IMR-90 (cell line): Measurements from ENCODE around the gene VCP. TPM values are rescaled to one million over a fixed set of nuclear protein-coding genes. Genes with fewer than 3 reads are reported as not detected.

Experiments
- ATAC-seq: fragments of 200-7000 bp; cut with Tn5 transposase; 2 replicates; pipeline ENCODE4 v1.9.1; 2020; ENCODE audit warnings: low read depth, mild to moderate bottlenecking, moderate library complexity
- BruUV-seq: library from RNA; stranded (reverse); fragments of 400-500 nt; replicated peaks from 2 replicates; lab custom pipeline; 2021; lab: Mats Ljungman, UMichigan
- CTCF ChIA-PET: fragments of 300-600 bp; formaldehyde crosslinking; extraction: SDS; loops from one replicate; lab custom pipeline; 2021; ENCODE audit warnings: antibody characterized with exemption; lab: Yijun Ruan, JAX
- POLR2A ChIA-PET: fragments of 300-600 bp; sonication (Branson Sonifier 250); formaldehyde crosslinking; loops from one replicate; lab custom pipeline; 2022; ENCODE audit warnings: antibody characterized with exemption; ENCODE audit not compliant: unreplicated experiment; lab: Charles Lee
- DNase-seq: peaks from one replicate; pipeline ENCODE4 v3.0.0; 2013
- H2AFZ ChIP-seq: replicated peaks from 2 replicates; pipeline ENCODE3; 2013; ENCODE audit warnings: low read length, mild to moderate bottlenecking; ENCODE audit not compliant: poor library complexity
- H2AK5ac ChIP-seq: 2 replicates; pipeline ENCODE4 v1.6.1; 2013; ENCODE audit warnings: low read depth, low read length, inconsistent platforms
- H2AK9ac ChIP-seq: replicated peaks from 2 replicates; pipeline ENCODE3; 2013; ENCODE audit warnings: mild to moderate bottlenecking, low read depth, low read length, moderate library complexity; ENCODE audit not compliant: poor library complexity
- H2BK120ac ChIP-seq: 2 replicates; pipeline ENCODE4 v1.6.1; 2013; ENCODE audit warnings: low read depth, low read length, inconsistent platforms
- H2BK15ac ChIP-seq: 3 replicates; pipeline ENCODE4 v1.6.1; 2013; ENCODE audit warnings: low read depth, low read length, inconsistent platforms
- H2BK20ac ChIP-seq: 2 replicates; pipeline ENCODE4 v1.6.1; 2013; ENCODE audit warnings: low read depth, mild to moderate bottlenecking, inconsistent platforms, low read length, moderate library complexity
- H2BK5ac ChIP-seq: 2 replicates; pipeline ENCODE4 v1.6.1; 2013; ENCODE audit warnings: mild to moderate bottlenecking, low read depth, low read length, inconsistent platforms; ENCODE audit not compliant: poor library complexity, severe bottlenecking
- H3K14ac ChIP-seq: replicated peaks from 2 replicates; pipeline ENCODE4 v1.6.1; 2013; ENCODE audit warnings: low read depth, low read length, inconsistent platforms
- H3K18ac ChIP-seq: 2 replicates; pipeline ENCODE4 v1.6.1; 2013; ENCODE audit warnings: low read depth, low read length, control low read depth
- H3K23ac ChIP-seq: 2 replicates; pipeline ENCODE4 v1.6.1; 2013; ENCODE audit warnings: low read depth, low read length, inconsistent platforms
- H3K27ac ChIP-seq: 2 replicates; pipeline ENCODE4 v1.5.1; 2013; ENCODE audit warnings: mild to moderate bottlenecking, control low read depth, low read length; ENCODE audit not compliant: insufficient read depth
- H3K27me3 ChIP-seq: 2 replicates; pipeline ENCODE4 v1.6.1; 2013; ENCODE audit warnings: low read length; ENCODE audit not compliant: control insufficient read depth, insufficient read depth
- H3K36me3 ChIP-seq: 2 replicates; pipeline ENCODE4 v1.6.1; 2013; ENCODE audit warnings: low read length, mixed read lengths; ENCODE audit not compliant: control insufficient read depth, insufficient read depth
- H3K4ac ChIP-seq: 2 replicates; pipeline ENCODE4 v1.6.1; 2013; ENCODE audit warnings: low read depth, low read length, inconsistent platforms
- H3K4me1 ChIP-seq: 2 replicates; pipeline ENCODE4 v1.6.1; 2013; ENCODE audit warnings: low read length, mixed read lengths; ENCODE audit not compliant: control insufficient read depth, insufficient read depth
- H3K4me2 ChIP-seq: 2 replicates; pipeline ENCODE4 v1.6.1; 2013; ENCODE audit warnings: low read depth, mild to moderate bottlenecking, control low read depth, low read length, moderate library complexity
- H3K4me3 ChIP-seq: 2 replicates; pipeline ENCODE4 v1.5.1; 2013; ENCODE audit warnings: low read depth, mild to moderate bottlenecking, control low read depth, low read length, moderate library complexity; ENCODE audit not compliant: insufficient read depth
- H3K56ac ChIP-seq: 2 replicates; pipeline ENCODE4 v1.6.1; 2013; ENCODE audit warnings: low read length, inconsistent platforms; ENCODE audit not compliant: insufficient read depth; ENCODE audit errors: extremely low read depth
- H3K79me1 ChIP-seq, 2 experiments: 2 replicates each; pipeline ENCODE4 v1.6.1; 2013; ENCODE audit warnings: low read length in 2 of 2, inconsistent platforms in 1 of 2, low read depth in 1 of 2
- H3K9ac ChIP-seq: 2 replicates; pipeline ENCODE4 v1.6.1; 2013; ENCODE audit warnings: low read depth, low read length, control low read depth
- H3K9me1 ChIP-seq: 2 replicates; pipeline ENCODE4 v1.6.1; 2013; ENCODE audit warnings: low read length, inconsistent platforms; ENCODE audit not compliant: insufficient read depth
- H3K9me3 ChIP-seq: 2 replicates; pipeline ENCODE4 v1.6.1; 2013; ENCODE audit warnings: low read length; ENCODE audit not compliant: control insufficient read depth, insufficient read depth
- H4K20me1 ChIP-seq: 2 replicates; pipeline ENCODE4 v1.6.1; 2013; ENCODE audit warnings: low read length, inconsistent platforms; ENCODE audit not compliant: insufficient read depth
- H4K5ac ChIP-seq: 2 replicates; pipeline ENCODE4 v1.6.1; 2013; ENCODE audit warnings: mild to moderate bottlenecking, low read depth, low read length, control low read depth
- H4K8ac ChIP-seq, 2 experiments: 2 replicates each; pipeline ENCODE4 v1.6.1; 2013; ENCODE audit warnings: low read depth in 2 of 2, low read length in 2 of 2, control low read depth in 1 of 2, inconsistent platforms in 1 of 2
- H4K91ac ChIP-seq: 2 replicates; pipeline ENCODE4 v1.6.1; 2013; ENCODE audit warnings: low read depth, low read length, inconsistent platforms; ENCODE audit not compliant: insufficient read depth
- CTCF ChIP-seq: conservative IDR thresholded peaks from 2 replicates; pipeline ENCODE4 v1.5.1; 2012; ENCODE audit warnings: mild to moderate bottlenecking, low read depth, low read length, improper control_type of control experiment
- ELK1 ChIP-seq: fragments of 150-350 bp; IDR thresholded peaks from 2 replicates; pipeline ENCODE4 v1.6.1; 2016; ENCODE audit warnings: low read depth, mild to moderate bottlenecking, low read length, moderate library complexity, borderline replicate concordance
- MAFK ChIP-seq: IDR thresholded peaks from 2 replicates; pipeline ENCODE4 v1.6.1; 2012; ENCODE audit warnings: low read depth, low read length, improper control_type of control experiment
- MAZ ChIP-seq: IDR thresholded peaks from 2 replicates; pipeline ENCODE4 v1.6.1; 2012; ENCODE audit warnings: low read depth, mild to moderate bottlenecking, low read length, improper control_type of control experiment, moderate library complexity, borderline replicate concordance
- WGBS, 2 experiments: methylation state at CpG; one replicate each; pipeline versions ENCODE4 v1.1.5 to v1.1.7; 2013; ENCODE audit warnings: missing lambda C conversion rate in 2 of 2; ENCODE audit not compliant: insufficient read length in 1 of 2; ENCODE audit errors: extremely low coverage in 2 of 2; 5-methylcytosine and 5-hydroxymethylcytosine counted together
- dilution Hi-C: fragments of 300-500 bp; cut with HindIII; formaldehyde crosslinking; loops from one replicate; pipeline ENCODE4 v1.14.3; 2018; ENCODE audit warnings: low sequenced_read_pairs; ENCODE audit not compliant: unreplicated experiment
- in situ Hi-C: fragments of 300-500 bp; cut with MboI; formaldehyde crosslinking; loops from 3 replicates; pipeline ENCODE4 v1.14.3; 2019; ENCODE audit warnings: low sequenced_read_pairs, inconsistent platforms, mixed read lengths
- intact Hi-C: fragments of 100-400 bp; cut with micrococcal nuclease; formaldehyde crosslinking; loops from 2 replicates; pipeline ENCODE4 v1.10.0; 2022
- polyA plus RNA-seq, 3 experiments: library from polyadenylated mRNA; depleted of rRNA; stranded (reverse); fragments of >200 nt; gene quantifications; 2 replicates each; pipeline ENCODE4 v1.2.3, GENCODE V29; 2012; ENCODE audit warnings: low replicate concordance in 1 of 3
- total RNA-seq: library from RNA; depleted of rRNA; stranded (reverse); fragments of >200 nt; gene quantifications from 2 replicates; pipeline ENCODE4 v1.2.3, GENCODE V29; 2012

The VCP gene
- total and polyA plus RNA-seq, 2 of the 4 experiments (the other 2 are of a cell fraction): 292 to 516 TPM

GRCh38 chr9:35076848-35077247, 4.4 kb upstream of the VCP start:
- H2BK15ac ChIP-seq: no peak overlapping the region
- intact Hi-C loops (loop anchor here (10.0 kb wide), 1 partner anchor 312 kb away; no protein-coding TSS in a partner anchor), dilution Hi-C loops (no loop called here), in situ Hi-C loops (no loop called here)
- H2BK5ac ChIP-seq: no peak overlapping the region
- H3K9me3 ChIP-seq: no peaks in the 10 kb centered on the region
- peaks cover 6% of the 10 kb centered on the region; the same call in 1 of the 2 replicates for H3K4me1 ChIP-seq
- H2AFZ ChIP-seq: no peak overlapping the region
- H4K20me1 ChIP-seq: peaks cover 6% of the 10 kb centered on the region
- no peaks in the 10 kb centered on the region for H3K27me3 ChIP-seq
- H3K79me1 ChIP-seq: peaks cover 14 to 51% of the 10 kb centered on the region in 2 experiments; a peak in 3 of 4 replicates
- H3K9ac ChIP-seq: no peak overlapping the region
- H2AK9ac ChIP-seq: no peak overlapping the region
- DNase-seq: no peak
- H3K4ac ChIP-seq: no peak overlapping the region
- CTCF ChIA-PET: interaction anchor here (1.0 kb wide), 1 partner anchor 20 kb away, joined by 4 read pairs; no protein-coding TSS in a partner anchor
- H2BK120ac ChIP-seq: no peak overlapping the region
- H2BK20ac ChIP-seq: no peak overlapping the region
- ATAC-seq: no peak
- no peak overlapping the region for H3K27ac ChIP-seq
- H4K8ac ChIP-seq: no peak overlapping the region
- BruUV-seq: no TSS peak
- no peak overlapping the region for H3K4me3 ChIP-seq
- no peak overlapping the region for H3K14ac ChIP-seq
- H2AK5ac ChIP-seq: no peak overlapping the region
- TF ChIP-seq MAFK: no peak
- no peak for TF ChIP-seq CTCF
- TF ChIP-seq ELK1: no peak
- no peak for TF ChIP-seq MAZ
- H3K36me3 ChIP-seq: no peaks in the 10 kb centered on the region; the same call in 1 of the 2 replicates
- no CpG with 5 or more reads among the region's 4 CpGs for WGBS, 2 experiments
- no peak overlapping the region for H3K4me2 ChIP-seq
- no peak overlapping the region for H3K56ac ChIP-seq
- no peak overlapping the region for H4K5ac ChIP-seq
- no peak overlapping the region for H3K18ac ChIP-seq
- no peak overlapping the region for H4K91ac ChIP-seq
- no peak overlapping the region for H3K23ac ChIP-seq
- H3K9me1 ChIP-seq: peaks cover 18% of the 10 kb centered on the region
- POLR2A ChIA-PET: no interaction called here
